GM19324 (cell line): Measurements from ENCODE around the gene CPE.

Experiments
- ATAC-seq: cut with Tn5 transposase; IDR thresholded peaks from one replicate; pipeline ENCODE4 v1.9.1; 2021; ENCODE audit warnings: mild to moderate bottlenecking, moderate library complexity; ENCODE audit not compliant: unreplicated experiment, low FRiP score

CPE gene

DNA sequence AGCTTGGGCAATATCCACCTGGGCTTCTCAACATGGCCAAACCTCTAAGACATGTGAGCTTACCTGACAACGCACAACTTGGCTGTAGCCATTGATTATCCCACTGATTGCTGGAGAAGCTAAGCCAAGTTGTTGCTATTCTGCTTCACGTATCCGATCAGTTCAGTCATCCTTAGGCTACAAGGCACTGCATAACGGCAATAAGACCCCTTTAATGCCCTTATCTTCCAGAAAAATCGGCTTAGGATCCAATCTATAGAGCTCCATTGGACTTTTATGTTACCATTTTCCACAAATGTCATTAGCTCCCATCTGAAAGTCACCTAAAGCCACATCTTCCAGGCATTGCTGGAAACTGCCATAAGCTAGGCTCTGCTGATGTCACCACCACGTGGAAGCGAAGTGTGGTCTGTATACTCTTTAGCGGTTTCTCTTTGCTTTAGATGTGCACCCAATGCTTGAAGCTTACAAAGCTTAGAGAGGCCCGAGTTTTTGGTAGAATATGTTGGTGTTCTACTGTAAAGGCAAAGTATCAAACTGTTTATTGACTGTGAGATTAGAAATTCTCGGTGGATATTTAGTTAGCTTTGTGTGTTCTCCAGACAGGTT is 163.1 kb downstream of the CPE start:
- ATAC-seq: no peak

- no peak for ATAC-seq
These were observed 163.7 kb downstream of the CPE start for GRCh38 chr4:165542476-165542875.
